Retina (tissue), 1 donor: Measurements from ENCODE around the gene GFER.

Source experiments
- DNase-seq: peaks from one replicate; pipeline ENCODE4 v3.0.0-alpha.2; 2016

Gene GFER

DNA sequence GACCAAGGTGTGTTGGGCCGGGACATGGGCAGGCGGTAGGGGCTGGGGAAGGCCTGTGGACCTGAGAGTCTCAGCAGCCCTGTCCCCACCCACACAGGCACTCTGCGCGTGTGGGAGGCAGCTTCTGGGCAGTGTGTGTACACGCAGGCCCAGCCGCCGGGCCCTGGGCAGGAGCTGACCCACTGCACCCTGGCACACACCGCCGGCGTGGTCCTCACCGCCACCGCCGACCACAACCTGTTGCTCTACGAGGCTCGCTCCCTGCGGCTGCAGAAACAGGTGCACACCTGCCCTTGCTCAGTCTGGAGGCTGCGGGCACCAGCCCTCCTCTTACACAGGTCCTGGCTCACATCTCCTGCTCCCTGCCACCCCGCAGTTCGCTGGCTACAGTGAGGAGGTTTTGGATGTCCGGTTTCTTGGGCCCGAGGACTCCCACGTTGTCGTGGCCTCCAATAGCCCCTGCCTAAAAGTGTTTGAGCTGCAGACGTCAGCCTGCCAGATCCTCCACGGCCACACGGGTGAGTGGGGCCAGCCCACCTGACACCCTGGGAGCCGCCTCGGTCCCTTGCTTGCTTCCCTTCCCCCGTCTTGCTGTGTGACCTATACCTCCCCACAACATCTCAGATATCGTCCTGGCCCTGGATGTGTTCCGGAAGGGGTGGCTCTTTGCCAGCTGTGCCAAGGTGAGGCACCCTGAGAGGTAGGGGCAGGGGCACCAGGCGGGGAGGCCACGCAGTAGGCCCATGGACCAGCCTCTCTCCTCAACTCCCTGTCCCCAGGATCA lies 8.4 kb upstream of the GFER start:
- no peak for DNase-seq

DNA sequence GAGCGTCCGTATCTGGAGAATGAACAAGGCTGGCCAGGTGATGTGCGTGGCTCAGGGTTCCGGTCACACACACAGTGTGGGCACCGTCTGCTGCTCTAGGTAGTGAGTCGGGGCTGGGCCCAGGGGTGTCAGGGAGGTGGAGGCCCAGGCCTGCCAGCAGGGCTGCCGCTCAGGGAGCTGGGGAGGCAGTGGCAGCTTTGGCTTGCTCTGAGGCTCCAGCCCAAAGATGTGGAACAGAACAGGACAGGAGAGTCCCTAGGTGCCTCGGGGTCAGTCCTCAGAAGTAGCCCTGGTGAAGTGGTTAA lies 7.8 kb upstream of the GFER start:
- DNase-seq = no peak

DNA sequence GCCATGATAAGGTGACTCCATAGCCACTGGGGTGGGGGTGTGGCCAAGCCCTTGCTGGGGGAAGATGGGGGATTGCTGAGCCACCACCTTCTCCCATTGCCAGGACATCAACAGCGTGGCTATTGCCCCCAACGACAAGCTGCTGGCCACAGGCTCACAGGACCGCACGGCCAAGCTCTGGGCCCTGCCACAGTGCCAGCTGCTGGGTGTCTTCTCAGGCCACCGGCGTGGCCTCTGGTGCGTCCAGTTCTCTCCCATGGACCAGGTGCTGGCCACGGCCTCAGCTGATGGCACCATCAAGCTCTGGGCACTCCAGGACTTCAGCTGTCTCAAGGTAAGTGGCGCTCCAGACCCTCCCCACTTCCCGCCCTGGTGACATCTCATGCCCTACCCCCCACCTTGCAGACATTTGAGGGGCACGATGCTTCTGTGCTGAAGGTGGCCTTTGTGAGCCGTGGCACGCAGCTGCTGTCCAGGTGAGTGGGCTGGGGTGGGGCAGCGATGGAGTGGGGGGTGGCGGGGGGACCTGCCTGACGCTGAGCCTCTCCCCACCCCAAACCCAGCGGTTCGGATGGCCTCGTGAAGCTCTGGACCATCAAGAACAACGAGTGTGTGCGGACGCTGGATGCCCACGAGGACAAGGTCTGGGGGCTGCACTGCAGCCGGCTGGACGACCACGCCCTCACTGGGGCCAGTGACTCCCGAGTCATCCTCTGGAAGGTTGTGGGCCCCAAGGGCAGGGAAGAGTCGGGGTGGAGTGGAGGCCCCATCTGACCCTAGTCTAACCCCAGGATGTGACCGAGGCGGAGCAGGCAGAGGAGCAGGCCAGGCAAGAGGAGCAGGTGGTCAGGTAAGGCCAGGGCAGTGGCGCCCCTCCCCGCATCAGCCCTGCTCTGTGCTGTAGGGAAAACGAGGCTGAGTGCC lies 6.8 kb upstream of the GFER start:
- no peak for DNase-seq

DNA sequence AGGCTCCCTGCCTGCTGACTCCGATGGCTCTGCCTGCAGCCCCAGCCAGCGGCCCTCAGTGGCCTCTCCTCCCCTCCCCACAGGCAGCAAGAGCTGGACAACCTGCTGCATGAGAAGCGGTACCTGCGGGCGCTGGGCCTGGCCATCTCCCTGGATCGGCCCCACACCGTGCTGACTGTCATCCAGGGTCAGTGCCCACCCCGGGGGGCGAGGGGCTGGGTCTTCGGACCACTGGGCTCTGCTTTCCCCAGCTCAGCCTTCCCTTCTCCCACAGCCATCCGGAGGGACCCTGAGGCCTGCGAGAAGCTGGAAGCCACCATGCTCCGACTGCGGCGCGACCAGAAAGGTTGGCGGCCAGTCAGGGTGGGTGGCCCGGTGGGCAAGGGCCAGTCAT lies 6.1 kb upstream of the GFER start:
- DNase-seq = no peak

DNA sequence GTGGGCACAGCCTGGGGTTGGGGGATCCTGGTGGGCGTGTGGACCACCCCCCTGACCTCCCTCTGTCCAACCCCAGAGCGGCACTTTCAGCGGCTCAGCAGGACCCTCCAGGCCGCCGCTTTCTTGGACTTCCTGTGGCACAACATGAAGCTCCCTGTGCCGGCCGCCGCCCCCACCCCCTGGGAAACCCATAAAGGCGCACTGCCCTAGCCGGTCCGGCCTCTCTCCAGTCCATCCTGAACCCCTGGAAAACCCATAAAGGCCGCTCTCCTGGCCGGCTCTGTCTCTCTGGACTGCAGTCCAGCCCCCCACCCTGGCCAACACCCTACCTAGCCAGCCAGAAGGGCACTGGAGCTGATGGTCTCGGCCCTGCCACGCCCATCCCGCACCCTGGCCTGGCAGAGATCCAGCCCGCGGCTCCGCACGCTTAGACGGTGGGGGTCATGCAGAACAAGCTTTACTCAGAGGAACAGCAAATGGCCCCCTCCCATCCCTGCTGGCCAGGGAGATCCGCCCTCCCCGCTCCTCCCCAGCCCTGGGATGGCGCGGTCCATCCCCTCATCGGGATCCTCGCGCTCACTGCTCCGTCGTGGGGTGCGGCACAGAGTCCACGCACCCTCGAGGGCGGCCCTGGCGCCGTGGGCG lies 5.4 kb upstream of the GFER start:
- no peak for DNase-seq

DNA sequence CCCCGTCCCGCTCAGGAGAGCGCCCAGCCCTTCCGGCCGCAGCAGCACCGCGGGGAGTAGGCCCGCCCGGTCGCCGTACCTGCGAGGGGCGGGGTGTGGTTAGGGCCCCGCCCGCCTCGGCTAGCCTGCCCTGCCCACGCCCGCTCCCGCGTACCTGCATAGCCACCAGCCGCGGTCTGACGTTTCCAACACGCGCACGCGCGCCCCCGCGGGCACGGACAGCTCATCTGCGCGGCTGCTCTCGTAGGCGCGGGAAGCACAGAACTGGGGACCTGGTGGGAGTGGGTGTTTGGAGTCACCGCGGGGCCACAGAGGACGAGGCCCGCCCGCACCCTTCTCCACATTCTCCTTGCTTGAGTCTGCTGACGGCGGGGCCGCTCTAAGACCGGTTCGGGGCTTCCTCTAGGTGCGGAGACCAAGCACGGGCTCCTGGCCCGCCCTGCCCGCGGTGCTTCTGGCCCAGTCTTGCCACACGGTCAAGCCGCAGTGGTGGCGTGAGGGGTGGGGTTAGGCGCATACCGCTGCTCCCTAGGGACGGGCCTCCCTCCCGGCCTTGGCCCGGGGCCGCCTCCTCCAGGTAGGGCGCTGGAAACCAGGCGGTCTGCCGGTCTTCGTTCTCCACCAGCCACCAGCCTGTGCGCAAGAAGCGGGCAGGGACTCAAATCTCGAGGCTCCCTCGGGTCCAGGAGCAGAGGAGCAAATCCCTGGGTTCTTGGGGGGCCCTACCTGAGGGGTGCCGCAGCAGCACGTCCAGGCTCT lies 4.5 kb upstream of the GFER start:
- no peak for DNase-seq

DNA sequence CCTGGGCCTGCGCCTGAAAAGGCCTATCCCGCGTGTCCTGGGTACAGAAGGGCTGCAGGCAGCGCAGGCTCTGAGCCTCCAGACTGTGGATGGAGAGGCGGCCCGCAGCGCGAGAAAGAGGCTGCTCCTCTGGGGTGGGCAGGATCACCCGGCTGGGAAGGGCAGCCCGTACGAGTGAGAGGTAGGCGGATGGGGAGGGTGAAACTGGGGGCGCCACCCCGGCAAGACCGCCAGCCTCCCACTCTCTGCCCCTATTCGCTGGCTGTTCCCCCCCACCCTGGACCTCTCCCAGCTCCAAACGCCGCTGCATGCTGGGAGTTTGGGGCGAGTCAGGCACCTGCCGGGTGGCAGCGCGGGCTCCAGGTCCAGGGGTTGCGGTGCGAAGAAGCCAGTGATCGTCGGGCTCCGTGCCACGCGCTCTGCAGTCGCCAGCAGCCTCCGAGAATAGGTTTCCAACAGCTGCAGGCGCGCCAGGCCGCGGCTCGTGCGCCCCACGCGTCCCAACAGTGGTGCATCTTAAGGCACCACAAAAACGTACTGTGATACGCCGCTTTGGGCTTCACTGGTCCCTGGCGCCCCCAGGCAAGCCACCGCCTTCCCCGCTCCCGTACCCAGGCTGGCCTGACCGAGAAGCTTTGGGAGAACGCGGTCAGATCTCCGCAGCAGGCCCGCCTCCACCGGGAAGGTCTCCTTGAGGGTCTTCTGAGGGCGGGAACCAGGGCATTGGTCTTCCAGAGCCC lies 3.8 kb upstream of the GFER start:
- DNase-seq = peak; percentile 48

DNA sequence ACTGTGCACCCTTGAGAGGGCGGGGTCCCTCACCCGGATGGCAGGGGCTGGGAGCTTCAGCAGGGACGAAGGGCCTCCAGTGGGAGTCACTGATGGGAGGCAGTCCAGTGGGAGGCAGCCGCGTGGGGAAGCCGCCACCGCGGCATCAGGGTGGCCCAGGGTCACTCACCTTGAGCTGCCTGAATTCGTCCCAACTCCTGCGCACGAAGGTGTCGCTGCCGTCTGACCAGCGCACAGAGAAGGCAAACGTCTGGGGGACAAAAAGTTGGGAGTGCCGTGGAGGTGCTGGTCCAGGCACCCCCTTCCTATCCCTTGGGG lies 3.3 kb upstream of the GFER start:
- DNase-seq = peak; percentile 31

DNA sequence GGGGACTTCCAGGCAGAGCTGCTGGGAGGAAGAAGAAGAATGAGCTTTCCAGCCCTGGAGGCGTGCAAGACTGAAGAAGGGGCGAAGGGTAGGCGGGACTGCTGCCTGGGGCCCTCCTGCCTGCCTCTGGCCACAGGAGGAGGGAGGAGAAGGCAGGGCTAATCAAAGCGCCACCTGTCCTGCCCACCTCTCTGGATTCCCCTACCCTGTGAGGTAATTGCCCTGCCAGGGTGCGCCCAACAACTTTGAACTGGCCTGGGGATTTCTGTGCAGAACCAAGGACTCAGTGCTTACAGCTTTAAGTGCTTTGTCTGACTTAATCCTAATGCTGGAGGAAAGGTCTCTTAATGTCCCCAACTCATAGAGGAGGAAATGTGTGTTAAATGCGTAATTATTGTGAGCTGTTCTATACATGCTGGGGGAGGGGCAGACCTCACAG lies 2.6 kb upstream of the GFER start, which contains the start of gene NOXO1:
Gene NOXO1 (minus strand): TSS at position 72 of the 439 bp plus-strand sequence. CDS start 290 bp downstream, outside the sequence.
- no peak for DNase-seq

DNA sequence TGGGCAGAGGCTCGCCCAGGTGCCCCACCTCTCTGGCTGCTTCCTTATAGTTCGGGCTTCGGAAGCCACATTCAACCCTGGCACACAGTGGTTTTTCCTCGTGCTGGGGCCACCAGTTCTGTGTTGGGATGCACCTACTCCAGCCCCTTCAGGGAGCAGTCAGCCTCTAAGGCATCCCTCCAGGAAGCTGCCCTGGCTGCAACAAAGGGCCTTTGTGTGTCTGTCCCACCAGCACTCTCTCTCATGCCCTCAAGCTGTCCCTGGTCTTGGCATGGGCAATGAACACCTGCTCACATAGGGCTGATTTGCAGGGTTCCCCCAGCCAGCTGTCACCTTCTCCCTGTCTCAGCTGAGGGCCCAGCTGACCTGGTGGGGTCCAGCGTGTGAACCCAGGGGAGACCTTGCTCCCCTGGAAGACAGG lies 2.0 kb upstream of the GFER start:
- DNase-seq = peak; percentile 38

DNA sequence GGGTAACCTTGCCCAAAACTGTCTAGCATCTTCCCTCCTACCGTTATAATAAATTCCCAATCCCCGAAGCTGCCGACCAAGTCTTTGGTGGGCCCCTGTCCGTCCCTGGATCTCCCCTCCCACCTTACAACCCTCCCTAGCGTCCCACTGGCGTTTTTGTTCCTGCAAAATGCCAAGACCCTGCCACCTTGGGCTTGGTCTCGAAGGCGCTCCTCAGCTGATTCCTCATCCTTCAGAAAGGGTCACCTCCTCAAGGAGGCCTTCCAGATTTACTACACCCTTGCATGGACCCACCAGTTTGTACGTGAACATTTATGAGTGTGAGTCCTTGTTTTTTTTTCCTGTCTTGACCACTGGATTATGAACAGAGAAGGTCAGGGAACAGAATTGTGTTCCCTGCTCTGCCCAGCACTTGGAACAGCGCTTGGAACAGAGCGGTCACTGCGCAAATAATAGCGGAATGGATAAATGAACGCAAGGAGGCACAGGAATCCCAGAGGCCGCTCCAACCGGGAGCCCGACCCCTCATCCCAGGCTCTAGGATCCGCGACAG lies 926 bp upstream of the GFER start:
- DNase-seq = no peak

DNA sequence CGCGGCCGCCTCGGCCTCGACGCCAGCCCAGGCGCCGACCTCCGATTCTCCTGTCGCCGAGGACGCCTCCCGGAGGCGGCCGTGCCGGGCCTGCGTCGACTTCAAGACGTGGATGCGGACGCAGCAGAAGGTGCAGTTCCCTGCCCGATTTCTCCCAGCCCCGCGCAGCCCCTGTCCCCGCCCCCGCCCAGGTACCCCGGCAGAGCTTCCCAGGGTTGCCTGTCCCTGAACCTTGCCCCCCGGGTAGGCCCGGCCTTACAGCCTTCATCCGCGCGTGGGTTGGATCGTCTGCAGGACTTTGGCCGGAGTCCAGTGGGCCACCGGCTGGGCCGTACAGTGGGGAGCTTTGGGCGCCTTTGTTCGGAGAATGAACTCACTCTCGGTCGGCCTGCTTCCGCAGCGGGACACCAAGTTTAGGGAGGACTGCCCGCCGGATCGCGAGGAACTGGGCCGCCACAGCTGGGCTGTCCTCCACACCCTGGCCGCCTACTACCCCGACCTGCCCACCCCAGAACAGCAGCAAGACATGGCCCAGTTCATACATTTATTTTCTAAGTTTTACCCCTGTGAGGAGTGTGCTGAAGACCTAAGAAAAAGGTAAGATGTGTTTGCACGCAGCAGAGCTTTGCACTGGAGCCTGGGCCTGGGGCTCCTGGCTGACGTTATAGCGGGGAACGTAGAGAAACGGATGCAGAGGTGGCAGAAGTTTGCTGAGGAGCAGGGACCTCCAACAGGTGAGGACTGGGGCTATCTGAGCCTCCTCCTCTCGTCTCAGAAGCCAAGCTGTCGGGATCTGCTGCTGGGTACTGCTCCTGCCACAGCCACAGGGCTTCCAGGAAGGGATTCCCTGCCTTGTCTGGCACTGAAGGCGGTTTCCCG lies 593 bp downstream of the GFER start:
- DNase-seq = no peak

DNA sequence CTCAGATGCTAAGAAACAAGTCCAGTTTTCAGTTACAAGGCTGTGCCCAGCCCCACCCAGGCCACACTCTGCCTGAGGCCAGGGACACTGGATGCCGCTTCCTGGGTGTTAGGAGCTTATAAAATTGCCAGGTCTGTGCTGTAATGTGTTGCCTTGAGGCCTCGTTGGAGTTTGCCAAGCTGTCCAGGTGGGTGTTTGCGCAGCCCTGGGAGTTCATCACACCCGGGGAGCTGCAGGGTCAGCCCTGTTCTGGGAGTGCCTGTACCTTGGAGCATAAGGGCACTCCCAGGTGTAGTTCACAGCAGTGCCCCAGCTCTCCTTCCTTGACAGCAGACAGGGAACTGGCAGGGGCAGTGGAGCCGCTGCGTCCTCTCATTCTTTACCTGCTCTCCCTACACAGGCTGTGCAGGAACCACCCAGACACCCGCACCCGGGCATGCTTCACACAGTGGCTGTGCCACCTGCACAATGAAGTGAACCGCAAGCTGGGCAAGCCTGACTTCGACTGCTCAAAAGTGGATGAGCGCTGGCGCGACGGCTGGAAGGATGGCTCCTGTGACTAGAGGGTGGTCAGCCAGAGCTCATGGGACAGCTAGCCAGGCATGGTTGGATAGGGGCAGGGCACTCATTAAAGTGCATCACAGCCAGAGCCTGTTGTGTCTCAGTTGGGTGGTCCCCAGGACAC lies 1.6 kb downstream of the GFER start:
- DNase-seq = no peak

DNA sequence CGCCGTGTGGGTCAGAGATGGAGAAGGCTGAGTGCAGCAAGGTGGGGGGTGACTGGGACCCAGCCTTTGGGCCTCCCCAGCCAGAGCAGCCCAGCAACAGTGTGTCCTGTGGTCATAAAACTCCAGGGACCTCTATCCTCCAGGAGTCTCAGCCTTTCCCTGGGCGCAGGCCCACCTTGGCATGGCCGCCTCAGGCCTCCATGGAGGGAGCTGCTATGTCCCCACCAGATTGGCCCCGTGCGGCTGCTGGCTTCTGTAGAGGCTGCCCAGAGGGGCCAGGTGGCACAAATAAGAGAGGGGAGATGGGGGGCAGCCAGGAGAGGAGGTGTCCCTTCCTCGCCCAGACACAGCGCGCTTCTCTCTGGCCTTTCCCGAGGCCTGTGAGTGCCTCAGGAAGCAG lies 3.2 kb downstream of the GFER start:
- DNase-seq = no peak

DNA sequence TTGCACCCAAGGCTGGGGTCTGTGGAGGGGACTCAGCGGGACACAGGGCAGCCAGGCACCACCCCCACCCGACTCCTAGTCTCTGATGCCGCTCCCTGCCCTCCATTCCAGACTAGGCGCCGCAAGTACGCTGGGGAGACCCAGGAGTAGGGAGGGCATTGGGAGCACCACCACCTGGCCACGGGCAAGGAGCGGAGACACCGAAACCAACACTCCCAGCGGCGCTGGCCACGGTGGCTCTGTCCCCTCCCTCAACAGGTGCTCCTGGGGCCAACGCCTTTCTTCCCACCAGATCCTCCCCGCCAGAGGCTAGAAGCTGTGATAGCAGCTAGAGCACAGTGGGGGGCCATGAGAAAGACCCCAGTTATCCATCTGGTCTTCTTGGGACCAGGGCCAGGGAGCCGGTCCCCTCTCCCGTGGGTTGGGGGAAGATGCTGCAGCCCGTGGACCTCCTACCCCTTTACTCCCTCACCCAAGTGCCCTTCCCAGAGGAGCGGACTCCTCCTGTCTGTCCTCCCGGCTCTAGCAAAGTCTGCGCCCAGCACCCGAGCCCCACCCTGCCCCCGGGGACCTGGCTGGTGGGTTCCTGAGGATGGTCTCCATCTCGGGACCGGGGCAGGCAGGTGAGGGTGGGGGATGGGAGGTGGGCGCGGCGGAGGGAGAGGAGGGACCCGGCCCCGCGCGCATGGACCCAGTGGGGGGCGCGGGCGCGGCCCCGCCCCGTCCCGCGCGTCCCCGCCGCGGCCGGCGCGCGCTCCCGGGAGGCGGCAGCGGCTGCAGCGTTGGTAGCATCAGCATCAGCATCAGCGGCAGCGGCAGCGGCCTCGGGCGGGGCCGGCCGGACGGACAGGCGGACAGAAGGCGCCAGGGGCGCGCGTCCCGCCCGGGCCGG lies 5.5 kb downstream of the GFER start, which contains the start of gene SYNGR3:
Gene SYNGR3 (plus strand): TSS at position 762 of the 892 bp plus-strand sequence. CDS start 133 bp downstream, outside the sequence.
- peak; percentile 44 for DNase-seq

DNA sequence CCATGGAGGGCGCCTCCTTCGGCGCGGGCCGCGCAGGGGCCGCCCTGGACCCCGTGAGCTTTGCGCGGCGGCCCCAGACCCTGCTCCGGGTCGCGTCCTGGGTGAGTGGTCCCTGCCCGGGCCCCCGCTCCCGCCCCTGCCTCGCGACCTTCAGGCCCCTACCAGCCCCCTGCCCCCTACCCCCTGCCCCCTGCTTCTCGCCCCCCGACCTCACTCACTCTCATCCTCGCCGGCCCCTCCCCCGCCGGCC lies 6.0 kb downstream of the GFER start:
- no peak for DNase-seq

DNA sequence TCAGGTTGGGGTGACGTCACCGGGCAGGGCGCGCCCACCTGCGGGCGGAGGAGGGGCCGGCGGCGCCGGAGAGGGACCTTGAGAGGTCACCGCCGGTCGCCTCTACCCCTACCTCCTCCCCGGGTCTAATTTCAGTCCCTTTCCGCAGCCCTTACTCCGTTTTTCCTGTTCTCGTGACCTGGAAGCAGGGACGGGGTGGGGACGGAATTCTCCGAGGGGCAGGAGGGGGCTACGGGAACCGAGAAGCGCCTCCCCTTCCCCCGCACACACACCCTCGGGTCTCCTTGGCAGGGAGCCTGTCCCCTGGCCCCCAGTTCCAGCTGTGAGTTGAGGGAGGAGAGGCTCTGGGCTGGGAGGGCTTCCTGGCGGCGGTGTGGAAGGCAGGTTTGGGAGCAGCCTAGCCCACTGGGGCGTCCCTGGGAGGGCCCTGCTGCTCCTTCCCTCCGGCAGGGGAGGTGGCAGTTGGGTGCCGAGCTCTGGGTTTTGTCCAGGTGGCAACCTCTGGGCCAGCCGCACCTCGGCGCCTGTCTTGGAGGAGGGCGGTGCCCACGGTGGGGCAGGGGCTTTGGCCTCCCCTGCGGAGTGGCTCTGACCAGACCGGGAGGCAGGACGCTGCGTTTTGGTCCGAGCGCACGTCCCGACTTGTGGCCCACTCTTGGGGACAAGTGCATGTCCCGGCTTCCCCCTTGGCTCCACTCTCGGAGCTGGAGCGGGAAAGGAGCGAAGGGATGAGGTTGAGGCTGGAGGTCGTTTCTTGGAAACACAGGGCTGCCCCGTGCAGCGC lies 6.5 kb downstream of the GFER start:
- peak; percentile 48 for DNase-seq

DNA sequence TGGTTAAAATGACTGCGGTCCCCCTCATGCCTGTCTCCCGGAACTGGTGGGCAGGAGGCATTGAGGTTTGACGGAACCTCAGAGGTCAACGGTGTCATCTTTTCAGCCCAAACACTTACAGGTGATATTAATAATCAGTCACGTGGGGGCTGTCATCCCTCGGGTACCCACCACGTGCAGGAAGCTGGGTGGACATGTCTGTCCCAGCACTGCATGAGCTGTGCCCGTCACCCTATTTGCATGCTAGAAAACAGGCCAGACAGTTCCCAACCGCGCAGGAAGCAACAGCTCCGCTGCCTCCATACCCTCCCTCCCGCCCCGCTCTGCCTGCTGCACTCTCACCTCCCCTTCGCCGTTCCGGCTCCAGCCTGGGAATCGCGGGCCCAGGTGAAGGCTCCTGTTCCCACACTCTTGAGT lies 7.2 kb downstream of the GFER start:
- DNase-seq = peak; percentile 48

DNA sequence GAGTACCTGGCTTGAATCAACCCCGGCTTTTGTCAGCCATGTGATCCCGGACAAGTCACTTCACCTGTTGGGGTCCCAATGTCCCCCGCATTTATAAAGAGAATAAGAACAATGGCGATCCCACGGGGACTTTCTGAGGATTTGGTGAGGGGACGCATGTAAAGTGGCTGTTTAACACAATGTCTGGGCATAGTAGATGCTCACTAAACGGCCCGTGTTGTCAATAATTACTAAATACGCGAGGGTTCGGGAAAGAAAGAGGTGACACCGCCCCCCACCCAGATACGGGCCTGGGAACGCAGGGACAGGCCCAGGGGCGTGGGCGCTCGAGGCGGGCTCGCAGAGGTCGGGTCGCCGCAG lies 7.6 kb downstream of the GFER start:
- DNase-seq = no peak
